Pulmonary artery endothelial cell (primary cell): ENCODE measurements around the gene BRD1. TPM values are rescaled to one million over a fixed set of nuclear protein-coding genes. Genes with fewer than 3 reads are reported as not detected.

Source experiments
- DNase-seq: peaks from one replicate; pipeline ENCODE4 v3.0.0-alpha.2; 2011; ENCODE audit warnings: low read depth, low spot score
- total RNA-seq: library from RNA; depleted of rRNA; stranded (reverse); fragments of >200 nt; gene quantifications from 2 replicates; pipeline ENCODE4 v1.2.3, GENCODE V29; 2014

The BRD1 gene
- total RNA-seq, 1 donor from 2014 or later: 21.6 TPM

GRCh38 chr22:49733631-49734030, 94.0 kb downstream of the BRD1 start:
- no peak for DNase-seq

- no peak for DNase-seq
These were observed 97.0 kb downstream of the BRD1 start for GRCh38 chr22:49730656-49731055.

GRCh38 chr22:49728570-49729271, 99.0 kb downstream of the BRD1 start:
- no peak for DNase-seq

GRCh38 chr22:49727881-49728569, 99.6 kb downstream of the BRD1 start:
- DNase-seq: no peak

GRCh38 chr22:49727191-49727880, 100.3 kb downstream of the BRD1 start:
- DNase-seq: no peak

GRCh38 chr22:49726701-49727101, 101.0 kb downstream of the BRD1 start:
- no peak for DNase-seq

- no peak for DNase-seq
These were observed 101.5 kb downstream of the BRD1 start for GRCh38 chr22:49726022-49726681.

- no peak for DNase-seq
These were observed 102.2 kb downstream of the BRD1 start for GRCh38 chr22:49725516-49725915.

GRCh38 chr22:49724893-49725489, 102.7 kb downstream of the BRD1 start:
- DNase-seq: peak; percentile 11

GRCh38 chr22:49724030-49724892, 103.4 kb downstream of the BRD1 start:
- no peak for DNase-seq

GRCh38 chr22:49723478-49724029, 104.1 kb downstream of the BRD1 start:
- DNase-seq: no peak

Other genes starting within 250 kb of the BRD1 start
- 14.3 and 16.7 TPM in 2 replicates for gene ZBED4, start 26.0 kb upstream of the BRD1 start, total RNA-seq
- 14.6 and 19.4 TPM in 2 replicates for gene ALG12, start 90.6 kb upstream of the BRD1 start, total RNA-seq
- 64.2 and 78.4 TPM in 2 replicates for gene CRELD2, start 90.8 kb upstream of the BRD1 start, total RNA-seq
- 174 and 185 TPM in 2 replicates for gene PIM3, start 132.9 kb upstream of the BRD1 start, total RNA-seq
- 0.04 and 0.20 TPM in 2 replicates for gene IL17REL, start 184.9 kb upstream of the BRD1 start, total RNA-seq
- not detected in 2 replicates for gene TTLL8, start 230.4 kb upstream of the BRD1 start, total RNA-seq